GM12878 (cell line): ENCODE measurements around the gene SEL1L. TPM values are rescaled to one million over a fixed set of nuclear protein-coding genes. Genes with fewer than 3 reads are reported as not detected.

Experiments used
- ATAC-seq: fragments of 200-7000 bp; cut with Tn5 transposase; 3 replicates; pipeline ENCODE4 v1.9.1; 2020; ENCODE audit warnings: mild to moderate bottlenecking, moderate library complexity
- BruUV-seq: library from RNA; stranded (reverse); fragments of 400-500 nt; replicated peaks from 2 replicates; lab custom pipeline; 2021; lab: Mats Ljungman, UMichigan
- CTCF ChIA-PET: fragments of 300-600 bp; sonication (Branson Sonifier 250); formaldehyde crosslinking; extraction: SDS; loops from one replicate; lab custom pipeline; 2021; ENCODE audit warnings: inconsistent platforms; lab: Yijun Ruan, JAX
- POLR2A ChIA-PET: fragments of 350-600 bp; formaldehyde crosslinking; extraction: SDS; loops from one replicate; lab custom pipeline; 2021; ENCODE audit warnings: inconsistent platforms; lab: Charles Lee
- RAD21 ChIA-PET: fragments of 300-600 bp; sonication (Branson Sonifier 250); formaldehyde crosslinking; loops from one replicate; lab custom pipeline; 2023; ENCODE audit warnings: antibody characterized with exemption; ENCODE audit not compliant: unreplicated experiment; lab: Charles Lee
- SMC1A ChIA-PET: fragments of 300-600 bp; sonication (Branson Sonifier 250); formaldehyde crosslinking; loops from one replicate; lab custom pipeline; 2023; ENCODE audit not compliant: unreplicated experiment, uncharacterized antibody; lab: Charles Lee
- DNase-seq: peaks from one replicate; pipeline ENCODE4 v3.0.0-alpha.2; 2011; ENCODE audit warnings: low read depth, low spot score
- FAIRE-seq: peaks from 3 replicates; lab custom pipeline; 2011; peaks lifted over from hg19 to GRCh38; lab: Jason Lieb, UNC
- H2AFZ ChIP-seq: 2 replicates; pipeline ENCODE4 v1.6.0; 2011; ENCODE audit warnings: low read depth, low read length, control low read depth; ENCODE audit not compliant: control insufficient read depth
- H3K27ac ChIP-seq: 2 replicates; pipeline ENCODE4 v1.5.1; 2011; ENCODE audit warnings: control low read depth; ENCODE audit not compliant: control insufficient read depth, insufficient read depth
- H3K27me3 ChIP-seq, 2 experiments: replicated peaks in 1 of 2; 2 replicates each; pipeline versions ENCODE4 v1.6.0 to v1.6.1; 2011; ENCODE audit warnings: low read length in 1 of 2; ENCODE audit not compliant: control insufficient read depth in 2 of 2, insufficient read depth in 2 of 2
- H3K36me3 ChIP-seq, 2 experiments: 2 replicates each; pipeline ENCODE4 v1.5.1; 2011; ENCODE audit warnings: low read length in 1 of 2; ENCODE audit not compliant: control insufficient read depth in 2 of 2, insufficient read depth in 2 of 2
- H3K4me1 ChIP-seq: 2 replicates; pipeline ENCODE4 v1.6.1; 2011; ENCODE audit warnings: mild to moderate bottlenecking, low read length, moderate library complexity, mixed read lengths; ENCODE audit not compliant: control insufficient read depth, insufficient read depth
- H3K4me2 ChIP-seq: 2 replicates; pipeline ENCODE4 v1.6.0; 2011; ENCODE audit warnings: control low read depth; ENCODE audit not compliant: control insufficient read depth, insufficient read depth
- H3K4me3 ChIP-seq: fragments of 200-600 bp; sonication (generic); 2 replicates; pipeline ENCODE4 v1.5.1; 2016
- H3K79me2 ChIP-seq: 2 replicates; pipeline ENCODE4 v1.6.0; 2011; ENCODE audit warnings: low read length; ENCODE audit not compliant: control insufficient read depth, insufficient read depth
- H3K9ac ChIP-seq: 2 replicates; pipeline ENCODE4 v1.8.0; 2011; ENCODE audit warnings: low read length, control low read depth, mixed read lengths; ENCODE audit not compliant: control insufficient read depth, insufficient read depth
- H3K9me3 ChIP-seq: replicated peaks from 3 replicates; pipeline ENCODE4 v1.5.1; 2011; ENCODE audit warnings: mild to moderate bottlenecking, low read length; ENCODE audit not compliant: control insufficient read depth, insufficient read depth
- H4K20me1 ChIP-seq: 2 replicates; pipeline ENCODE4 v1.6.0; 2011; ENCODE audit not compliant: control insufficient read depth, insufficient read depth
- BHLHE40 ChIP-seq, 2 experiments: fragments of 450-650 bp in 1 of 2; IDR thresholded peaks; 2 replicates each; pipeline ENCODE4 v1.6.1; 2011 to 2017; ENCODE audit warnings: low read depth in 2 of 2, borderline replicate concordance in 1 of 2, improper control_type of control experiment in 1 of 2, low read length in 1 of 2, mild to moderate bottlenecking in 1 of 2
- BRCA1 ChIP-seq: IDR thresholded peaks from 2 replicates; pipeline ENCODE4 v1.6.1; 2011; ENCODE audit warnings: low read depth, low read length, improper control_type of control experiment
- CBFB ChIP-seq: IDR thresholded peaks from 2 replicates; pipeline ENCODE4 v1.6.1; 2016; ENCODE audit warnings: antibody characterized with exemption, low read depth
- CHD2 ChIP-seq: IDR thresholded peaks from 2 replicates; pipeline ENCODE4 v1.6.1; 2011; ENCODE audit warnings: low read depth, low read length, improper control_type of control experiment, borderline replicate concordance
- HDGF ChIP-seq: fragments of 450-650 bp; IDR thresholded peaks from 2 replicates; pipeline ENCODE4 v1.6.1; 2016; ENCODE audit warnings: antibody characterized with exemption
- LARP7 ChIP-seq: fragments of 450-650 bp; IDR thresholded peaks from 2 replicates; pipeline ENCODE4 v1.6.1; 2017; ENCODE audit warnings: mild to moderate bottlenecking
- MLLT1 ChIP-seq: fragments of 450-650 bp; IDR thresholded peaks from 2 replicates; pipeline ENCODE4 v1.6.1; 2016; ENCODE audit warnings: mild to moderate bottlenecking
- RAD51 ChIP-seq: fragments of 450-650 bp; IDR thresholded peaks from 2 replicates; pipeline ENCODE4 v1.6.1; 2016; ENCODE audit warnings: moderate library complexity, mild to moderate bottlenecking, inconsistent platforms
- RUNX3 ChIP-seq: IDR thresholded peaks from 2 replicates; pipeline ENCODE4 v1.6.1; 2012; ENCODE audit warnings: low read length, inconsistent platforms
- ZBTB4 ChIP-seq: fragments of 450-650 bp; formaldehyde crosslinking; IDR thresholded peaks from 2 replicates; pipeline ENCODE4 v1.4.0; 2022; ENCODE audit warnings: mild to moderate bottlenecking, moderate library complexity
- ZBTB40 ChIP-seq: fragments of 450-650 bp; IDR thresholded peaks from 2 replicates; pipeline ENCODE4 v1.6.1; 2016; ENCODE audit warnings: mild to moderate bottlenecking, moderate library complexity, borderline replicate concordance
- WGBS: methylation state at CpG from one replicate; pipeline ENCODE4 v1.1.6; 2016; ENCODE audit warnings: low lambda C conversion rate; ENCODE audit not compliant: insufficient replicate concordance, insufficient coverage; ENCODE audit errors: missing lambda C conversion rate; 5-methylcytosine and 5-hydroxymethylcytosine counted together
- in situ Hi-C: fragments of 300-500 bp; cut with MboI; formaldehyde crosslinking; loops from 9 replicates; pipeline ENCODE4 v1.14.3; 2018; ENCODE audit warnings: mixed read lengths
- intact Hi-C: fragments of 100-400 bp; cut with micrococcal nuclease; formaldehyde crosslinking; loops from one replicate; pipeline ENCODE4 v1.14.2; 2022; ENCODE audit not compliant: unreplicated experiment
- polyA plus RNA-seq, 11 experiments: library from polyadenylated mRNA; depleted of rRNA in 4 of 11; unstranded in 6 of 11; stranded (reverse) in 5 of 11; fragments of >200 nt; fragmentation: Nextera tagmentation in 4 of 11; fragmentation: Illumina TruSeq in 1 of 11; extraction: Ambion mirVana in 4 of 11; extraction: Trizol in 1 of 11; gene quantifications; 1 replicate in 1 of 11; 2 replicates in 10 of 11; pipeline versions ENCODE4 v1.2.1 to v1.2.3, GENCODE V29; 2011 to 2016; ENCODE audit warnings: inconsistent platforms in 2 of 11, missing spikeins in 2 of 11, low read depth in 1 of 11
- total RNA-seq, 4 experiments: library from RNA; depleted of rRNA in 3 of 4; stranded (reverse); fragments of >200 nt in 3 of 4; fragmentation: Illumina TruSeq in 1 of 4; extraction: Trizol in 1 of 4; gene quantifications; 2 replicates each; pipeline versions ENCODE4 v1.2.1 to v1.2.3, GENCODE V29; 2013 to 2021
- TF ChIP-seq, protein P1 (sequence below): fragments of 450-650 bp; IDR thresholded peaks from 2 replicates; pipeline ENCODE4 v1.6.1; 2018; ENCODE audit warnings: borderline replicate concordance, mild to moderate bottlenecking; ENCODE audit not compliant: partially characterized antibody

Gene SEL1L
- total and polyA plus RNA-seq, 10 of the 15 experiments (the other 5 are each of a cell fraction or from before 2014, with no cell fraction given) = 13.4 to 57.2 (median 31.7) TPM

GRCh38 chr14:81561084-81561775, 27.6 kb upstream of the SEL1L start:
- intact Hi-C loops = no loop called here
- in situ Hi-C loops = no loop called here
- ChIA-PET RAD21 (no interaction called here), POLR2A (interaction anchor here (0.6 kb wide), 1 partner anchor 318 kb away, joined by 4 read pairs; no protein-coding TSS in a partner anchor), CTCF (interaction anchor here (0.7 kb wide), 1 partner anchor 431 kb away, joined by 3 read pairs; no protein-coding TSS in a partner anchor), SMC1A (interaction anchor here (0.6 kb wide), 1 partner anchor 1645 kb away, joined by 3 read pairs; no protein-coding TSS in a partner anchor)
- Histone ChIP-seq H3K27ac (no peak overlapping the region), H3K9ac (no peak overlapping the region), H3K36me3 (no peaks in the 10 kb centered on the region), H3K27me3 (no peaks in the 10 kb centered on the region; a peak in 1 of 4 replicates), H3K4me3 (no peak overlapping the region), H3K4me2 (no peak overlapping the region), H3K4me1 (no peaks in the 10 kb centered on the region), H3K9me3 (no peaks in the 10 kb centered on the region; the same call in 2 of the 3 replicates), H3K79me2 (no peaks in the 10 kb centered on the region), H2AFZ (no peak overlapping the region), H4K20me1 (no peaks in the 10 kb centered on the region)
- no peak for ATAC-seq
- BruUV-seq = no TSS peak
- no peak for FAIRE-seq
- no peak for DNase-seq
- WGBS = 36% methylated on average over 10 of the region's 10 CpGs
- TF ChIP-seq RUNX3 (no peak), CBFB (no peak), RAD51 (no peak), CHD2 (no peak), BHLHE40 (IDR thresholded peaks at IDR 0.05; ENCODE audit: borderline replicate concordance in 1 of 2, low read depth in 2 of 2, low read length in 1 of 2) (no peak), MLLT1 (no peak), ZBTB40 (no peak), ZBTB4 (CRISPR knock-in tag) (no peak), HDGF (no peak), LARP7 (no peak), BRCA1 (no peak)
- TF ChIP-seq, protein P1, sequence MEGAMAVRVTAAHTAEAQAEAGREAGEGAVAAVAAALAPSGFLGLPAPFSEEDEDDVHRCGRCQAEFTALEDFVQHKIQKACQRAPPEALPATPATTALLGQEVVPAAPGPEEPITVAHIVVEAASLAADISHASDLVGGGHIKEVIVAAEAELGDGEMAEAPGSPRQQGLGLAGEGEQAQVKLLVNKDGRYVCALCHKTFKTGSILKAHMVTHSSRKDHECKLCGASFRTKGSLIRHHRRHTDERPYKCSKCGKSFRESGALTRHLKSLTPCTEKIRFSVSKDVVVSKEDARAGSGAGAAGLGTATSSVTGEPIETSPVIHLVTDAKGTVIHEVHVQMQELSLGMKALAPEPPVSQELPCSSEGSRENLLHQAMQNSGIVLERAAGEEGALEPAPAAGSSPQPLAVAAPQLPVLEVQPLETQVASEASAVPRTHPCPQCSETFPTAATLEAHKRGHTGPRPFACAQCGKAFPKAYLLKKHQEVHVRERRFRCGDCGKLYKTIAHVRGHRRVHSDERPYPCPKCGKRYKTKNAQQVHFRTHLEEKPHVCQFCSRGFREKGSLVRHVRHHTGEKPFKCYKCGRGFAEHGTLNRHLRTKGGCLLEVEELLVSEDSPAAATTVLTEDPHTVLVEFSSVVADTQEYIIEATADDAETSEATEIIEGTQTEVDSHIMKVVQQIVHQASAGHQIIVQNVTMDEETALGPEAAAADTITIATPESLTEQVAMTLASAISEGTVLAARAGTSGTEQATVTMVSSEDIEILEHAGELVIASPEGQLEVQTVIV = no peak
